Activated naive CD4-positive, alpha-beta T cell treated with Interleukin-2 at 50 U/mL for 16 hours (primary cell): ENCODE measurements around the gene ELAVL3.
"Not testable (repeated sequence)": the region's sequence is repeated elsewhere in the genome, so short reads cannot be mapped to it uniquely, and the experiment has no call there.

Experiments used
- DNase-seq: peaks from one replicate; pipeline ENCODE4 v3.0.0-alpha.2; 2020

ELAVL3 gene

GRCh38 chr19:11458236-11458900 lies 22.5 kb downstream of the ELAVL3 start:
- no peak for DNase-seq

GRCh38 chr19:11457831-11458230 lies 23.0 kb downstream of the ELAVL3 start:
- no peak for DNase-seq

GRCh38 chr19:11457115-11457514 lies 23.7 kb downstream of the ELAVL3 start:
- DNase-seq, result no peak

- DNase-seq, result no peak
Observed at GRCh38 chr19:11456659-11457058, 24.2 kb downstream of the ELAVL3 start.

GRCh38 chr19:11455233-11455554 lies 25.7 kb downstream of the ELAVL3 start:
- not testable (repeated sequence) for DNase-seq

GRCh38 chr19:11453468-11454341 lies 27.1 kb downstream of the ELAVL3 start:
- DNase-seq, result peak; percentile 19

GRCh38 chr19:11452620-11453310 lies 28.1 kb downstream of the ELAVL3 start:
- DNase-seq, result no peak

- DNase-seq, result no peak
Observed at GRCh38 chr19:11451871-11452619, 28.8 kb downstream of the ELAVL3 start.

GRCh38 chr19:11451327-11451870 lies 29.4 kb downstream of the ELAVL3 start:
- DNase-seq, result no peak

- DNase-seq, result no peak
Observed at GRCh38 chr19:11450570-11451326, 30.1 kb downstream of the ELAVL3 start.

GRCh38 chr19:11448923-11449554 lies 31.8 kb downstream of the ELAVL3 start:
- no peak for DNase-seq

- DNase-seq, result no peak
Observed at GRCh38 chr19:11448410-11448809, 32.4 kb downstream of the ELAVL3 start.

GRCh38 chr19:11447347-11448262 lies 33.2 kb downstream of the ELAVL3 start:
- DNase-seq, result no peak

GRCh38 chr19:11446652-11447301 lies 34.1 kb downstream of the ELAVL3 start:
- peak; percentile 41 for DNase-seq

- DNase-seq, result no peak
Observed at GRCh38 chr19:11446271-11446651, 34.6 kb downstream of the ELAVL3 start.

- DNase-seq, result no peak
Observed at GRCh38 chr19:11445141-11445540, 35.7 kb downstream of the ELAVL3 start.

- DNase-seq, result no peak
Observed at GRCh38 chr19:11444059-11444458, 36.8 kb downstream of the ELAVL3 start.

- DNase-seq, result no peak
Observed at GRCh38 chr19:11437955-11438354, 42.9 kb downstream of the ELAVL3 start.

GRCh38 chr19:11435833-11436313 lies 45.0 kb downstream of the ELAVL3 start:
- peak; percentile 15 for DNase-seq
